Measurements from ENCODE around the gene DUXB.

DUXB gene

DNA sequence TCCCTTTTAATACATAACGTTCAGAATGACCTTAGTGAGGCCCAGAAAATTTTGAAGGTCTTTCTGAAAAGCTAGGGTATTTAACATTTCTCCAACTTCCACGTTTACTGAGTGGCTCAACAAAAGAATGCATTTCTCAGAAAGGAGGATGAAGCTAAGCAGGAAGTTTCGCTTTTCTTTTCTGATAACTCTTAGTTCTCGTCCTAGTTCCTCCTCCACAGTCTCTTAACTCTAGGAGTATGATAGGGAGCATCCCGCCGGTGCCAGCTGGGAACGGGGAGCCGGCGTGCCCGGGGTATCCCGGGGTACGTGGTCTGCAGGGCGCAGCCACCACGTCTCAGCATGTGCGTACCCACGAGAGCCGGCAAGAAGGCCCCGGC is 54.2 kb downstream of the DUXB start:
- H3K36me3 ChIP-seq (ENCODE audit: control insufficient read depth in 2 of 2, insufficient read depth in 1 of 2, low read length in 2 of 2) = peaks cover 14 to 33% of the 10 kb centered on the region in 2 experiments
- TF ChIP-seq, protein P1, sequence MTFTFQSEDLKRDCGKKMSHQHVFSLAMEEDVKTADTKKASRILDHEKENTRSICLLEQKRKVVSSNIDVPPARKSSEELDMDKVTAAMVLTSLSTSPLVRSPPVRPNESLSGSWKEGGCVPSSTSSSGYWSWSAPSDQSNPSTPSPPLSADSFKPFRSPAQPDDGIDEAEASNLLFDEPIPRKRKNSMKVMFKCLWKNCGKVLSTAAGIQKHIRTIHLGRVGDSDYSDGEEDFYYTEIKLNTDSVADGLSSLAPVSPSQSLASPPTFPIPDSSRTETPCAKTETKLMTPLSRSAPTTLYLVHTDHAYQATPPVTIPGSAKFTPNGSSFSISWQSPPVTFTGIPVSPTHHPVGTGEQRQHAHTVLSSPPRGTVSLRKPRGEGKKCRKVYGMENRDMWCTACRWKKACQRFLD (tag by site-specific recombination; IDR thresholded peaks at IDR 0.05) = 0 out of 2 replicates have a peak, but pooled peaks have one; percentile 35
- 0 out of 2 replicates have a peak, but pooled peaks have one; percentile 31 for TF ChIP-seq ZSCAN30 (tag by site-specific recombination; IDR thresholded peaks at IDR 0.05)
- TF ChIP-seq, protein P2, sequence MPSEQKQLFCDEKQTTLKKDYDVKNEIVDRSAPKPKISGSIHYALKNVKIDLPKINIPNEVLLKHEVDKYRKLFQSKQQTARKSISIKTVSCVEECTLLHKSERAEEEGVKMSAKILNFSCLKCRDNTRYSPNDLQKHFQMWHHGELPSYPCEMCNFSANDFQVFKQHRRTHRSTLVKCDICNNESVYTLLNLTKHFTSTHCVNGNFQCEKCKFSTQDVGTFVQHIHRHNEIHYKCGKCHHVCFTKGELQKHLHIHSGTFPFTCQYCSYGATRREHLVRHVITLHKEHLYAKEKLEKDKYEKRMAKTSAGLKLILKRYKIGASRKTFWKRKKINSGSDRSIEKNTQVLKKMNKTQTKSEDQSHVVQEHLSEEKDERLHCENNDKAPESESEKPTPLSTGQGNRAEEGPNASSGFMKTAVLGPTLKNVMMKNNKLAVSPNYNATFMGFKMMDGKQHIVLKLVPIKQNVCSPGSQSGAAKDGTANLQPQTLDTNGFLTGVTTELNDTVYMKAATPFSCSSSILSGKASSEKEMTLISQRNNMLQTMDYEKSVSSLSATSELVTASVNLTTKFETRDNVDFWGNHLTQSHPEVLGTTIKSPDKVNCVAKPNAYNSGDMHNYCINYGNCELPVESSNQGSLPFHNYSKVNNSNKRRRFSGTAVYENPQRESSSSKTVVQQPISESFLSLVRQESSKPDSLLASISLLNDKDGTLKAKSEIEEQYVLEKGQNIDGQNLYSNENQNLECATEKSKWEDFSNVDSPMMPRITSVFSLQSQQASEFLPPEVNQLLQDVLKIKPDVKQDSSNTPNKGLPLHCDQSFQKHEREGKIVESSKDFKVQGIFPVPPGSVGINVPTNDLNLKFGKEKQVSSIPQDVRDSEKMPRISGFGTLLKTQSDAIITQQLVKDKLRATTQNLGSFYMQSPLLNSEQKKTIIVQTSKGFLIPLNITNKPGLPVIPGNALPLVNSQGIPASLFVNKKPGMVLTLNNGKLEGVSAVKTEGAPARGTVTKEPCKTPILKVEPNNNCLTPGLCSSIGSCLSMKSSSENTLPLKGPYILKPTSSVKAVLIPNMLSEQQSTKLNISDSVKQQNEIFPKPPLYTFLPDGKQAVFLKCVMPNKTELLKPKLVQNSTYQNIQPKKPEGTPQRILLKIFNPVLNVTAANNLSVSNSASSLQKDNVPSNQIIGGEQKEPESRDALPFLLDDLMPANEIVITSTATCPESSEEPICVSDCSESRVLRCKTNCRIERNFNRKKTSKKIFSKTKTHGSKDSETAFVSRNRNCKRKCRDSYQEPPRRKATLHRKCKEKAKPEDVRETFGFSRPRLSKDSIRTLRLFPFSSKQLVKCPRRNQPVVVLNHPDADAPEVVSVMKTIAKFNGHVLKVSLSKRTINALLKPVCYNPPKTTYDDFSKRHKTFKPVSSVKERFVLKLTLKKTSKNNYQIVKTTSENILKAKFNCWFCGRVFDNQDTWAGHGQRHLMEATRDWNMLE (tag by site-specific recombination; conservative IDR thresholded peaks at IDR 0.05; ENCODE audit: low read depth) = no peak
- TF ChIP-seq, protein P3, sequence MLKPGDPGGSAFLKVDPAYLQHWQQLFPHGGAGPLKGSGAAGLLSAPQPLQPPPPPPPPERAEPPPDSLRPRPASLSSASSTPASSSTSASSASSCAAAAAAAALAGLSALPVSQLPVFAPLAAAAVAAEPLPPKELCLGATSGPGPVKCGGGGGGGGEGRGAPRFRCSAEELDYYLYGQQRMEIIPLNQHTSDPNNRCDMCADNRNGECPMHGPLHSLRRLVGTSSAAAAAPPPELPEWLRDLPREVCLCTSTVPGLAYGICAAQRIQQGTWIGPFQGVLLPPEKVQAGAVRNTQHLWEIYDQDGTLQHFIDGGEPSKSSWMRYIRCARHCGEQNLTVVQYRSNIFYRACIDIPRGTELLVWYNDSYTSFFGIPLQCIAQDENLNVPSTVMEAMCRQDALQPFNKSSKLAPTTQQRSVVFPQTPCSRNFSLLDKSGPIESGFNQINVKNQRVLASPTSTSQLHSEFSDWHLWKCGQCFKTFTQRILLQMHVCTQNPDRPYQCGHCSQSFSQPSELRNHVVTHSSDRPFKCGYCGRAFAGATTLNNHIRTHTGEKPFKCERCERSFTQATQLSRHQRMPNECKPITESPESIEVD (tag by site-specific recombination; IDR thresholded peaks at IDR 0.05) = no peak
- no peaks in the 10 kb centered on the region for H3K9me3 ChIP-seq (ENCODE audit: control insufficient read depth, insufficient read depth, low read depth, low read length)
- H3K27ac ChIP-seq (ENCODE audit: extremely low read depth, low read depth, low read length) = peak overlapping the region; percentile 88; the same call in 1 of the 2 replicates
- ChIA-PET POLR2A (interaction anchor here (0.7 to 2.9 kb wide), 20 partner anchors 8 to 662 kb away, joined by 3 to 30 read pairs (median 4); partner anchors contain the start of genes ADAT1, CFDP1, GABARAPL2 and TMEM170A), CTCF (interaction anchor here (0.6 to 1.0 kb wide), 2 partner anchors 25 to 124 kb away, joined by 3 to 4 read pairs; no protein-coding TSS in a partner anchor)
- peaks cover 7% of the 10 kb centered on the region for H3K4me1 ChIP-seq (ENCODE audit: control insufficient read depth, insufficient read depth, low read length)
- peak overlapping the region; percentile 88 for H3K4me3 ChIP-seq (ENCODE audit: low read depth, low read length)

DNA sequence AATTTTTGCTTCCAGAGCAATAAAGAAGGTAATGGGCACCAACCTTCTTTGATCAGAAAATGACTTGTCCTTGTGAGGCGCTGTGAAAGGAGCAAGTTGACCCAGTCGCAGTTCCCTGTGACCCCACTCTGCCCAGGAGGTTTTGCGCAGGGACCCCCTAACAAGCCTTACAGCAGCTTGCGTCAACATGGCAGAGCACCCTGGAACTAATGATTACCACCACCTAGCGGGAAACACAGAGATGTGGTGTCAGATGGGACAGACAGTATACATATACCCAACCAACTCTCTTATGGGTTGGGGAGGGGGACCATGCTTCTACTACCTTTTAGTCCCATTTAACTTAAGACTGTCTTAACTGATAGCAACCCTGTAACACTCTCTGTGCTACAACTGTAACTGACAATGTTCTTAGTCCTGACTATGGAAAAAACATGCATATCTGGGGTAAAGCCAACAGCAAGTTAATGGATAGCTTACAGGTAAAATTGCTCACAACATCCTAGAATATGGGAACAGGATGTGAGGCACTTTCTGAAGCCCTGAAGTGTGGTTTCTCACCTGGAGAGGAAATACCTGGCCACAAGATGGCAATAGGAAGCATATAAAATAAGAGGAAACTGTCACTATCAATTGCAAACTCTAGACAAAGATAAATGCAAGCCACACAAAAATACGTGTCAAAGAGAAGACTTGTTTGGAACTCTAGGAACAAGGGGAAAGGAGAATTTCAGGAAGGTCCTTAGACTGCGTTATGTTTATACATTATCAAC is 56.8 kb downstream of the DUXB start:
- Histone ChIP-seq H3K27ac (ENCODE audit: extremely low read depth, low read depth, low read length) (no peak overlapping the region), H3K4me1 (ENCODE audit: control insufficient read depth, insufficient read depth, low read length) (peaks cover 3% of the 10 kb centered on the region; the same call in 1 of the 2 replicates), H3K36me3 (ENCODE audit: control insufficient read depth in 2 of 2, insufficient read depth in 1 of 2, low read length in 2 of 2) (peaks cover 21 to 58% of the 10 kb centered on the region in 2 experiments), H3K4me3 (ENCODE audit: low read depth, low read length) (no peak overlapping the region), H3K9me3 (ENCODE audit: control insufficient read depth, insufficient read depth, low read depth, low read length) (no peaks in the 10 kb centered on the region)
- CTCF ChIA-PET = no interaction called here
- POLR2A ChIA-PET = no interaction called here
- TF ChIP-seq ZNF549 (tag by site-specific recombination; IDR thresholded peaks at IDR 0.05) (no peak), ZNF610 (tag by site-specific recombination; IDR thresholded peaks at IDR 0.05; ENCODE audit: borderline replicate concordance) (no peak), ZBTB7A (tag by site-specific recombination; IDR thresholded peaks at IDR 0.05; ENCODE audit: low read depth) (no peak), BCL11A (tag by site-specific recombination; IDR thresholded peaks at IDR 0.05; ENCODE audit: low read depth) (no peak), ZNF10 (tag by site-specific recombination; IDR thresholded peaks at IDR 0.05) (no peak), ZNF223 (tag by site-specific recombination; IDR thresholded peaks at IDR 0.05) (no peak), ZEB2 (tag by site-specific recombination; IDR thresholded peaks at IDR 0.05) (no peak), KLF8 (tag by site-specific recombination; IDR thresholded peaks at IDR 0.05) (no peak), ZNF426 (tag by site-specific recombination; IDR thresholded peaks at IDR 0.05) (no peak)
- TF ChIP-seq, protein P1 (tag by site-specific recombination; IDR thresholded peaks at IDR 0.05) = no peak

Measured in HEK293 (cell line).